B cell (primary cell): Measurements from ENCODE around the gene PGP. TPM values are rescaled to one million over a fixed set of nuclear protein-coding genes. Genes with fewer than 3 reads are reported as not detected.

ENCODE experiments used
- ATAC-seq: fragments of 200-7000 bp; cut with Tn5 transposase; one replicate; pipeline ENCODE4 v1.10.0; 2021; ENCODE audit warnings: low read depth, mild to moderate bottlenecking, moderate number of reproducible peaks, moderate library complexity
- CTCF ChIA-PET: fragments of 350-600 bp; sonication (Branson Sonifier 250); formaldehyde crosslinking; loops from one replicate; lab custom pipeline; 2021; ENCODE audit warnings: antibody characterized with exemption, inconsistent platforms; lab: Charles Lee
- POLR2A ChIA-PET: fragments of 350-600 bp; sonication (Branson Sonifier 250); formaldehyde crosslinking; loops from one replicate; lab custom pipeline; 2021; ENCODE audit warnings: antibody characterized with exemption; lab: Charles Lee
- DNase-seq: peaks from one replicate; pipeline ENCODE4 v3.0.0; 2013
- H2AFZ ChIP-seq: 2 replicates; pipeline ENCODE4 v1.6.1; 2012; ENCODE audit warnings: mild to moderate bottlenecking, low read depth, low read length; ENCODE audit not compliant: insufficient read depth, poor library complexity, severe bottlenecking
- H3K27ac ChIP-seq, 2 donors: 1 replicate in 1 of 2; 2 replicates in 1 of 2; pipeline ENCODE4 v1.5.1; 2012 to 2013; ENCODE audit warnings: low read length in 2 of 2, mild to moderate bottlenecking in 2 of 2, moderate library complexity in 1 of 2
- H3K27me3 ChIP-seq, 4 experiments: fragments of 200-600 bp in 1 of 4; sonication (generic) in 1 of 4; replicated peaks in 1 of 4; 1 replicate in 2 of 4; 2 replicates in 2 of 4; pipeline versions ENCODE4 v1.6.1 to v1.7.0; 2013 to 2016; ENCODE audit warnings: low read length in 3 of 4, mild to moderate bottlenecking in 2 of 4, mixed read lengths in 1 of 4, moderate library complexity in 1 of 4; ENCODE audit not compliant: insufficient read depth in 4 of 4, control insufficient read depth in 3 of 4; ENCODE audit errors: control extremely low read depth in 1 of 4
- H3K36me3 ChIP-seq, 2 experiments: replicated peaks in 1 of 2; 1 replicate in 1 of 2; 2 replicates in 1 of 2; pipeline versions ENCODE4 v1.6.1 to v1.7.1; 2013; ENCODE audit warnings: low read length in 1 of 2; ENCODE audit not compliant: insufficient read depth in 2 of 2, control insufficient read depth in 1 of 2; ENCODE audit errors: control extremely low read depth in 1 of 2, extremely low read depth in 1 of 2
- H3K4me1 ChIP-seq, 2 donors: fragments of 200-600 bp in 1 of 2; sonication (generic) in 1 of 2; 1 replicate in 1 of 2; 2 replicates in 1 of 2; pipeline versions ENCODE4 v1.5.1 to v1.6.1; 2013 to 2017; ENCODE audit warnings: low read length in 2 of 2; ENCODE audit not compliant: control insufficient read depth in 2 of 2, insufficient read depth in 2 of 2
- H3K4me2 ChIP-seq: replicated peaks from 2 replicates; pipeline ENCODE3; 2012; ENCODE audit warnings: mild to moderate bottlenecking, low read depth, low read length; ENCODE audit not compliant: poor library complexity, severe bottlenecking
- H3K4me3 ChIP-seq, 5 experiments: fragments of 200-600 bp in 1 of 5; sonication (generic) in 1 of 5; 1 replicate in 3 of 5; 2 replicates in 2 of 5; pipeline versions ENCODE4 v1.5.1 to v1.7.0; 2011 to 2016; ENCODE audit warnings: low read length in 4 of 5, mild to moderate bottlenecking in 4 of 5, low read depth in 2 of 5, control low read depth in 1 of 5, moderate library complexity in 1 of 5; ENCODE audit not compliant: insufficient read depth in 1 of 5; ENCODE audit errors: control extremely low read depth in 1 of 5, extremely low read depth in 1 of 5
- H3K79me2 ChIP-seq: fragments of 200-600 bp; sonication (generic); one replicate; pipeline ENCODE4 v1.6.0; 2016; ENCODE audit warnings: low read length; ENCODE audit not compliant: control insufficient read depth, insufficient read depth
- H3K9ac ChIP-seq: fragments of 200-600 bp; sonication (generic); 2 replicates; pipeline ENCODE4 v1.6.1; 2017; ENCODE audit warnings: mild to moderate bottlenecking, low read length, moderate library complexity
- H3K9me3 ChIP-seq, 3 donors: one replicate each; pipeline versions ENCODE4 v1.6.1 to v1.7.1; 2013; ENCODE audit warnings: low read length in 2 of 3; ENCODE audit not compliant: control insufficient read depth in 2 of 3, insufficient read depth in 1 of 3; ENCODE audit errors: control extremely low read depth in 1 of 3
- H4K20me1 ChIP-seq: 2 replicates; pipeline ENCODE4 v1.6.0; 2012; ENCODE audit warnings: mild to moderate bottlenecking, low read length; ENCODE audit not compliant: insufficient read depth, control insufficient read depth, poor library complexity, severe bottlenecking
- H3K27ac Mint-ChIP-seq: one replicate; pipeline ENCODE4 v1.8.0; 2021; ENCODE audit warnings: mixed read lengths
- H3K27me3 Mint-ChIP-seq: one replicate; pipeline ENCODE4 v1.8.0; 2021; ENCODE audit warnings: mixed read lengths
- H3K4me1 Mint-ChIP-seq: one replicate; pipeline ENCODE4 v1.8.0; 2021; ENCODE audit warnings: mixed read lengths
- H3K4me3 Mint-ChIP-seq: one replicate; pipeline ENCODE4 v1.8.0; 2021; ENCODE audit warnings: mixed read lengths
- H3K9me3 Mint-ChIP-seq: one replicate; pipeline ENCODE4 v1.8.0; 2022; ENCODE audit warnings: mixed read lengths; ENCODE audit not compliant: insufficient read depth
- EZH2 ChIP-seq: IDR thresholded peaks from 2 replicates; pipeline ENCODE4 v1.6.1; 2012; ENCODE audit warnings: borderline replicate concordance, low read depth, mild to moderate bottlenecking, moderate library complexity, low read length; ENCODE audit not compliant: insufficient read depth, poor library complexity, severe bottlenecking
- WGBS: methylation state at CpG from one replicate; pipeline ENCODE4 v1.1.5; 2013; ENCODE audit warnings: missing lambda C conversion rate; ENCODE audit not compliant: insufficient coverage; 5-methylcytosine and 5-hydroxymethylcytosine counted together
- intact Hi-C: fragments of 100-400 bp; cut with micrococcal nuclease; formaldehyde crosslinking; loops from one replicate; pipeline ENCODE4 v1.10.0; 2022
- polyA plus RNA-seq: library from polyadenylated mRNA; depleted of rRNA; stranded (reverse); fragments of >200 nt; gene quantifications from 2 replicates; pipeline ENCODE4 v1.2.3, GENCODE V29; 2012
- total RNA-seq, 2 donors: library from RNA; stranded (reverse); fragments of 120-200 nt in 1 of 2; gene quantifications; 1 replicate in 1 of 2; 2 replicates in 1 of 2; pipeline versions ENCODE4 v1.2.3 to v1.2.4, GENCODE V29; 2013 to 2022
- TF ChIP-seq, protein P1 (sequence below): fragments of 200-600 bp; IDR thresholded peaks from one replicate; pipeline ENCODE4 v1.8.0; 2022; ENCODE audit warnings: antibody characterized with exemption, mild to moderate bottlenecking

Gene PGP
- total and polyA plus RNA-seq, 2 donors (not counting 1 experiment from before 2014, with no cell fraction given), result 15.4 to 16.5 TPM

DNA sequence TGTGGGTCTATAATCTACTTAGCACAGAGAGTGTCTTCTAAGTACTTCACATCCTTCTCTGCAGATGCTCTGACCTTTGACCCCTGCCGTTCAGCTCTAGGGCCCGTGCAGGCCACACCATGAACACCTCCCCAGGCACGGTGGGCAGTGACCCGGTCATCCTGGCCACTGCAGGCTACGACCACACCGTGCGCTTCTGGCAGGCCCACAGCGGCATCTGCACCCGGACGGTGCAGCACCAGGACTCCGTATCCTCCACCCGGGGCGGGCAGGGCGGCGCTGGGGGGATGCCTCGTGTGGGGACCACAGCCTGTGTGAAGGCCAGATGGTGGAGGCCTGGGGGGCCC lies 8.7 kb downstream of the PGP start:
- no peak for DNase-seq
- Mint-ChIP-seq H3K27me3 (no peaks in the 10 kb centered on the region), H3K27ac (peak overlapping the region; percentile 94), H3K4me1 (peaks cover 21% of the 10 kb centered on the region), H3K4me3 (peak overlapping the region; percentile 87), H3K9me3 (no peaks in the 10 kb centered on the region)
- WGBS, result 34% methylated on average over 15 of the region's 16 CpGs
- CTCF ChIA-PET, result interaction anchor here (1.1 to 3.4 kb wide), 4 partner anchors 10 to 51 kb away, joined by 3 to 20 read pairs (median 3); partner anchors contain the start of gene TRAF7
- Histone ChIP-seq H3K4me2 (peak overlapping the region; percentile 97), H3K4me3 (peak overlapping the region; percentile 73 to 94 (median 76)), H3K4me1 (peaks cover 12 to 22% of the 10 kb centered on the region in 2 donors), H3K79me2 (peaks cover 22% of the 10 kb centered on the region), H3K27ac (peak overlapping the region; percentile 66 to 89), H3K36me3 (peaks cover 0 to 32% of the 10 kb centered on the region in 2 experiments), H3K9ac (peak overlapping the region; percentile 88), H4K20me1 (no peaks in the 10 kb centered on the region), H3K9me3 (no peaks in the 10 kb centered on the region), H2AFZ (peak overlapping the region; percentile 95), H3K27me3 (no peaks in the 10 kb centered on the region)
- intact Hi-C loops, result loop anchor here (1.0 to 2.0 kb wide), 6 partner anchors 9 to 307 kb away; partner anchors contain the start of genes ATP6V0C, E4F1, ECI1 and RNPS1
- POLR2A ChIA-PET, result interaction anchor here (0.6 to 2.2 kb wide), 5 partner anchors 51 to 1793 kb away, joined by 3 to 16 read pairs (median 6); partner anchors contain the start of genes FLYWCH2, RNPS1 and TRAF7
- TF ChIP-seq, protein P1, sequence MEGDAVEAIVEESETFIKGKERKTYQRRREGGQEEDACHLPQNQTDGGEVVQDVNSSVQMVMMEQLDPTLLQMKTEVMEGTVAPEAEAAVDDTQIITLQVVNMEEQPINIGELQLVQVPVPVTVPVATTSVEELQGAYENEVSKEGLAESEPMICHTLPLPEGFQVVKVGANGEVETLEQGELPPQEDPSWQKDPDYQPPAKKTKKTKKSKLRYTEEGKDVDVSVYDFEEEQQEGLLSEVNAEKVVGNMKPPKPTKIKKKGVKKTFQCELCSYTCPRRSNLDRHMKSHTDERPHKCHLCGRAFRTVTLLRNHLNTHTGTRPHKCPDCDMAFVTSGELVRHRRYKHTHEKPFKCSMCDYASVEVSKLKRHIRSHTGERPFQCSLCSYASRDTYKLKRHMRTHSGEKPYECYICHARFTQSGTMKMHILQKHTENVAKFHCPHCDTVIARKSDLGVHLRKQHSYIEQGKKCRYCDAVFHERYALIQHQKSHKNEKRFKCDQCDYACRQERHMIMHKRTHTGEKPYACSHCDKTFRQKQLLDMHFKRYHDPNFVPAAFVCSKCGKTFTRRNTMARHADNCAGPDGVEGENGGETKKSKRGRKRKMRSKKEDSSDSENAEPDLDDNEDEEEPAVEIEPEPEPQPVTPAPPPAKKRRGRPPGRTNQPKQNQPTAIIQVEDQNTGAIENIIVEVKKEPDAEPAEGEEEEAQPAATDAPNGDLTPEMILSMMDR, result no peak
- no peak for TF ChIP-seq EZH2
- ATAC-seq, result no peak
